HCT116 (cell line): Measurements from ENCODE around the gene PHF5A.

Source experiments
- ZNF274 ChIP-seq: fragments of 200-500 bp; sonication (Bioruptor generic); IDR thresholded peaks from 2 replicates; pipeline ENCODE4 v1.6.1; 2014; ENCODE audit warnings: mild to moderate bottlenecking, low read depth, low read length, inconsistent platforms
- TF ChIP-seq, protein P1 (sequence below), 3 experiments: fragments of 200-600 bp in 1 of 3; sonication (generic) in 1 of 3; IDR thresholded peaks in 2 of 3; conservative IDR thresholded peaks in 1 of 3; 2 replicates each; pipeline ENCODE4 v1.5.1; 2012 to 2017; ENCODE audit warnings: low read depth in 2 of 3, low read length in 2 of 3, antibody characterized with exemption in 1 of 3, borderline replicate concordance in 1 of 3, control low read depth in 1 of 3, mild to moderate bottlenecking in 1 of 3, mixed read lengths in 1 of 3, mixed run types in 1 of 3, moderate library complexity in 1 of 3; ENCODE audit not compliant: insufficient read depth in 1 of 3
- TF ChIP-seq, protein P2 (sequence below): IDR thresholded peaks from 2 replicates; pipeline ENCODE4 v1.6.1; 2012

DNA sequence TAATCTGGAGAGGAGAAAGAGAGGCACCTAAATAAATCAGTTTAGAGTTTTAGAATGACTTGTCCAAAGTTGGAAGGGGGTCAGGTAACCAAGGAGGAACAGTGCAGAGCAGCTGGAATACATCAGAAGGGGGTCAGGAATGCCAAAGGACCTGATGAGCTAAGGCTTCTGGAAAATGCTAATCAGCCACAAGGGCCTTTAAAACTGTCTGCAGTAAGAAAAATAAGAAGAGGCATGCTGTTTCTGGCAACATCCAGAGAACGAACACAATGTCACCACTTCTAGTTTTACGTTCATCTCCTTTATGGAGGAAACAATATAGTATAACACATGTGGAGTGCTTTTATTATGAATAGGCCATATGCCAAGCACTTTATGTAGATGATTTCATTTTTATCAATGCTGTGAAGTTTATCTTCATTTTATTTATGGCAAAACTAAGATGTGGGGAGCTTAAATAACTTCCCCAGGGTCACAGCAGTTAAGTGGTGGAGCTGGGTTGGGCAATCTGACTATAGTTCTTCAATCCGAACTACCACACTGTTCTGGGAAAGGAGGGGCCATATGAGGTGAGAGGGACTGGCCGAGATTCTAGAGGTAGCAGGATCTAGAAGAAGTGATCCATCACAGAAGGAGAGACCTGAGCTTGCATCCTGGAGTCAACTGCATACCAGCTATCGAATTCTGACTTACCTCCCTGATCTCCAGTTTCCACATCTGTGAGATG is 23.0 kb upstream of the PHF5A start:
- TF ChIP-seq, protein P1, sequence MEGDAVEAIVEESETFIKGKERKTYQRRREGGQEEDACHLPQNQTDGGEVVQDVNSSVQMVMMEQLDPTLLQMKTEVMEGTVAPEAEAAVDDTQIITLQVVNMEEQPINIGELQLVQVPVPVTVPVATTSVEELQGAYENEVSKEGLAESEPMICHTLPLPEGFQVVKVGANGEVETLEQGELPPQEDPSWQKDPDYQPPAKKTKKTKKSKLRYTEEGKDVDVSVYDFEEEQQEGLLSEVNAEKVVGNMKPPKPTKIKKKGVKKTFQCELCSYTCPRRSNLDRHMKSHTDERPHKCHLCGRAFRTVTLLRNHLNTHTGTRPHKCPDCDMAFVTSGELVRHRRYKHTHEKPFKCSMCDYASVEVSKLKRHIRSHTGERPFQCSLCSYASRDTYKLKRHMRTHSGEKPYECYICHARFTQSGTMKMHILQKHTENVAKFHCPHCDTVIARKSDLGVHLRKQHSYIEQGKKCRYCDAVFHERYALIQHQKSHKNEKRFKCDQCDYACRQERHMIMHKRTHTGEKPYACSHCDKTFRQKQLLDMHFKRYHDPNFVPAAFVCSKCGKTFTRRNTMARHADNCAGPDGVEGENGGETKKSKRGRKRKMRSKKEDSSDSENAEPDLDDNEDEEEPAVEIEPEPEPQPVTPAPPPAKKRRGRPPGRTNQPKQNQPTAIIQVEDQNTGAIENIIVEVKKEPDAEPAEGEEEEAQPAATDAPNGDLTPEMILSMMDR (IDR thresholded peaks at IDR 0.05 in 2 of 3, conservative IDR thresholded peaks at IDR 0.05 in 1 of 3; ENCODE audit: borderline replicate concordance in 1 of 3, insufficient read depth in 1 of 3, low read depth in 2 of 3, low read length in 2 of 3) = no peak
- no peak for TF ChIP-seq ZNF274
- TF ChIP-seq, protein P2, sequence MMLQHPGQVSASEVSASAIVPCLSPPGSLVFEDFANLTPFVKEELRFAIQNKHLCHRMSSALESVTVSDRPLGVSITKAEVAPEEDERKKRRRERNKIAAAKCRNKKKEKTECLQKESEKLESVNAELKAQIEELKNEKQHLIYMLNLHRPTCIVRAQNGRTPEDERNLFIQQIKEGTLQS = no peak
